Endothelial cell of umbilical vein (primary cell): Measurements from ENCODE around the gene CIP2A. TPM values are rescaled to one million over a fixed set of nuclear protein-coding genes. Genes with fewer than 3 reads are reported as not detected.
"Not testable (repeated sequence)": the region's sequence is repeated elsewhere in the genome, so short reads cannot be mapped to it uniquely, and the experiment has no call there.

Experiments
- BruUV-seq: library from RNA; stranded (reverse); fragments of 400-500 nt; replicated peaks from 2 replicates; lab custom pipeline; 2021; lab: Mats Ljungman, UMichigan
- CTCF ChIA-PET: fragments of 300-600, 350-600 bp; sonication (Branson Sonifier 250); formaldehyde crosslinking; loops from one replicate; lab custom pipeline; 2021; ENCODE audit warnings: antibody characterized with exemption, inconsistent platforms; lab: Charles Lee
- POLR2A ChIA-PET: fragments of 300-600, 350-600 bp; sonication (Branson Sonifier 250); formaldehyde crosslinking; loops from one replicate; lab custom pipeline; 2021; ENCODE audit warnings: antibody characterized with exemption, inconsistent platforms; lab: Charles Lee
- DNase-seq: peaks from one replicate; pipeline ENCODE4 v3.0.0-alpha.2; 2011; ENCODE audit warnings: low read depth, low spot score
- FAIRE-seq: peaks from 2 replicates; lab custom pipeline; 2011; peaks lifted over from hg19 to GRCh38; lab: Jason Lieb, UNC
- H2AFZ ChIP-seq: 2 replicates; pipeline ENCODE4 v1.6.0; 2012; ENCODE audit warnings: low read depth, low read length, control low read depth, inconsistent platforms
- H3K27ac ChIP-seq: 2 replicates; pipeline ENCODE4 v1.5.1; 2011; ENCODE audit warnings: low read depth, mild to moderate bottlenecking, control low read depth, low read length, moderate library complexity; ENCODE audit not compliant: insufficient read depth
- H3K27me3 ChIP-seq, 2 experiments: 2 replicates each; pipeline versions ENCODE4 v1.6.0 to v1.6.1; 2011; ENCODE audit warnings: low read length in 2 of 2, mixed read lengths in 1 of 2; ENCODE audit not compliant: control insufficient read depth in 2 of 2, insufficient read depth in 2 of 2
- H3K36me3 ChIP-seq, 2 experiments: 2 replicates in 1 of 2; 3 replicates in 1 of 2; pipeline ENCODE4 v1.5.1; 2011; ENCODE audit warnings: low read length in 2 of 2, mild to moderate bottlenecking in 1 of 2, moderate library complexity in 1 of 2; ENCODE audit not compliant: control insufficient read depth in 2 of 2, insufficient read depth in 2 of 2; ENCODE audit errors: extremely low read depth in 1 of 2
- H3K4me1 ChIP-seq: 3 replicates; pipeline ENCODE4 v1.5.1; 2011; ENCODE audit warnings: mild to moderate bottlenecking, low read length; ENCODE audit not compliant: control insufficient read depth, insufficient read depth; ENCODE audit errors: extremely low read depth
- H3K4me2 ChIP-seq: 2 replicates; pipeline ENCODE4 v1.6.1; 2011; ENCODE audit warnings: low read length, control low read depth, mixed read lengths; ENCODE audit not compliant: insufficient read depth
- H3K4me3 ChIP-seq, 3 experiments: fragments of 200-600 bp in 1 of 3; sonication (generic), shearing (Covaris generic) in 1 of 3; replicated peaks in 1 of 3; 2 replicates each; pipeline ENCODE4 v1.5.1; 2011 to 2016; ENCODE audit warnings: control low read depth in 3 of 3, low read length in 3 of 3, mild to moderate bottlenecking in 2 of 3, inconsistent platforms in 1 of 3, low read depth in 1 of 3, moderate library complexity in 1 of 3; ENCODE audit not compliant: insufficient read depth in 1 of 3
- H3K79me2 ChIP-seq: 2 replicates; pipeline ENCODE4 v1.6.0; 2012; ENCODE audit warnings: low read length, inconsistent platforms; ENCODE audit not compliant: control insufficient read depth, insufficient read depth
- H3K9ac ChIP-seq: replicated peaks from 2 replicates; pipeline ENCODE3; 2011; ENCODE audit warnings: low read length, control low read depth; ENCODE audit not compliant: insufficient read depth; ENCODE audit errors: extremely low read depth
- H3K9me1 ChIP-seq: replicated peaks from 3 replicates; pipeline ENCODE4 v1.6.0; 2011; ENCODE audit warnings: mild to moderate bottlenecking, low read length; ENCODE audit not compliant: control insufficient read depth, insufficient read depth; ENCODE audit errors: extremely low read depth
- H3K9me3 ChIP-seq: replicated peaks from 2 replicates; pipeline ENCODE4 v1.5.1; 2012; ENCODE audit warnings: low read length, inconsistent platforms; ENCODE audit not compliant: control insufficient read depth, insufficient read depth
- H4K20me1 ChIP-seq: replicated peaks from 2 replicates; pipeline ENCODE3; 2011; ENCODE audit warnings: mild to moderate bottlenecking, low read length; ENCODE audit not compliant: control insufficient read depth, insufficient read depth; ENCODE audit errors: extremely low read depth
- GATA2 ChIP-seq: IDR thresholded peaks from 2 replicates; pipeline ENCODE4 v1.7.0; 2011; ENCODE audit warnings: low read depth, mild to moderate bottlenecking, moderate library complexity, mixed read lengths, low read length; ENCODE audit not compliant: insufficient read length, insufficient read depth
- POLR2AphosphoS5 ChIP-seq: IDR thresholded peaks from 2 replicates; pipeline ENCODE4 v1.6.1; 2012; ENCODE audit warnings: low read depth, mild to moderate bottlenecking, control low read depth, low read length, moderate library complexity; ENCODE audit not compliant: insufficient read depth
- dilution Hi-C: fragments of 300-500 bp; cut with MboI; formaldehyde crosslinking; loops from one replicate; pipeline ENCODE4 v1.15.0; 2019; ENCODE audit warnings: low sequenced_read_pairs; ENCODE audit not compliant: extremely low pct_ligation_motif_present
- intact Hi-C: fragments of 100-400 bp; cut with micrococcal nuclease; formaldehyde crosslinking; loops from one replicate; pipeline ENCODE4 v1.10.0; 2022
- polyA plus RNA-seq, 4 experiments: library from polyadenylated mRNA; depleted of rRNA in 3 of 4; stranded (reverse) in 3 of 4; unstranded in 1 of 4; fragments of >200 nt; gene quantifications; 2 replicates each; pipeline versions ENCODE4 v1.2.1 to v1.2.3, GENCODE V29; 2011 to 2012; ENCODE audit warnings: missing spikeins in 1 of 4
- total RNA-seq: library from RNA; stranded (reverse); gene quantifications from 2 replicates; pipeline ENCODE4 v1.2.3, GENCODE V29; 2021

The CIP2A gene
- total and polyA plus RNA-seq, 2 donors (not counting 3 experiments of a cell fraction or from before 2014, with no cell fraction given): 9.4 to 33.7 TPM

DNA sequence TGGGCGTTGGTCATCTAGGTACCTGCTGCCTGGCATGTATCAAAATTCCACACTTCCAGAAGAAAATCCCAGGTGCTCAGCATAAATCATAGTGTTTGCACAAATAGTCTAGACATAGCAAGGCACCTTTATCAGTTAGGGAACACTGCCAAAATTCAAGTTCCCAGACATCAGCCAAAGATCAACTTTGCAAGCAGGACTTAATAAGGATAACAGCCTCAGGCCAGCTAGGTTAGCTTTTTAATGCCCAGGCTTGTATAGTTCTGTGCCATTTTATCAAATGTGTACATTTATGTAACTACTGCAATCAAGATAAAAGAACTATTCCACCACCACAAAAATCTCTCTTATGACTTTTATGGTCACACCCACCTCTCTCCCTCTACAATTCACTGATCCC is 31.0 kb upstream of the CIP2A start:
- Histone ChIP-seq H3K4me2 (no peak overlapping the region), H3K79me2 (no peaks in the 10 kb centered on the region), H3K4me1 (no peaks in the 10 kb centered on the region), H3K9me3 (no peaks in the 10 kb centered on the region), H4K20me1 (no peaks in the 10 kb centered on the region), H3K9me1 (no peaks in the 10 kb centered on the region), H2AFZ (no peak overlapping the region), H3K36me3 (no peaks in the 10 kb centered on the region), H3K27me3 (no peaks in the 10 kb centered on the region), H3K9ac (no peak overlapping the region), H3K27ac (no peak overlapping the region), H3K4me3 (no peak overlapping the region)
- dilution Hi-C loops: no loop called here
- DNase-seq (no peak), FAIRE-seq (no peak)
- BruUV-seq: no TSS peak
- intact Hi-C loops: no loop called here
- ChIA-PET POLR2A (no interaction called here), CTCF (no interaction called here)
- TF ChIP-seq POLR2AphosphoS5 (no peak), GATA2 (no peak)

DNA sequence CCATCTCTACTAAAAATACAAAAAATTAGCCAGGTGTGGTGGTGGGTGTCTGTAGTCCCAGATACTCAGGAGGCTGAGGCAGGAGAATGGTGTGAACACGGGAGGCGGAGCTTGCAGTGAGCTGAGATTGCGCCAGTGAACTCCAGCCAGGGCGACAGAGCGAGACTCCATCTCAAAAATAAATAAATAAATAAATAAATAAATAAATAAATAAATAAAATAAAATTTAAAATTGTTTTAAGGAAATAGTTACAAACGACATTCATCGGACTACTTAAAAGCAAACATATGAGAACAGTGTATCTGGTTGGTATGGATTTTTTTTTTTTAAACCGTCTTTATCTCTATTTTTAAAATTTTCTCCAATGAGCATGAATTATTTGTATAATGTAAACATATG is 26.9 kb upstream of the CIP2A start:
- DNase-seq, dilution Hi-C loops, H3K4me2 ChIP-seq, FAIRE-seq, H3K4me1 ChIP-seq, H3K27ac ChIP-seq, intact Hi-C loops, H3K4me3 ChIP-seq, BruUV-seq, H3K27me3 ChIP-seq, H3K36me3 ChIP-seq, H2AFZ ChIP-seq, H3K9ac ChIP-seq, POLR2A ChIA-PET, H3K79me2 ChIP-seq, H3K9me1 ChIP-seq, H3K9me3 ChIP-seq, H4K20me1 ChIP-seq: not testable (repeated sequence)
- CTCF ChIA-PET: interaction anchor here (1.0 kb wide), 1 partner anchor 8 kb away, joined by 3 read pairs; no protein-coding TSS in a partner anchor
